GM18867 (cell line): Measurements from ENCODE around the gene AJAP1.

Source experiments
- ATAC-seq: cut with Tn5 transposase; IDR thresholded peaks from one replicate; pipeline ENCODE4 v1.9.1; 2021; ENCODE audit warnings: mild to moderate bottlenecking, moderate library complexity; ENCODE audit not compliant: unreplicated experiment

Gene AJAP1

GRCh38 chr1:4678066-4678717 is 23.8 kb downstream of the AJAP1 start:
- no peak for ATAC-seq

- ATAC-seq: no peak
Measured at GRCh38 chr1:4681026-4681425, 26.6 kb downstream of the AJAP1 start.

- ATAC-seq: no peak
Measured at GRCh38 chr1:4682607-4683220, 28.3 kb downstream of the AJAP1 start.

- ATAC-seq: no peak
Measured at GRCh38 chr1:4684136-4684535, 29.7 kb downstream of the AJAP1 start.

- ATAC-seq: no peak
Measured at GRCh38 chr1:4684864-4685522, 30.6 kb downstream of the AJAP1 start.

- ATAC-seq: no peak
Measured at GRCh38 chr1:4685523-4685865, 31.1 kb downstream of the AJAP1 start.

- ATAC-seq: no peak
Measured at GRCh38 chr1:4687943-4688342, 33.5 kb downstream of the AJAP1 start.

- no peak for ATAC-seq
Measured at GRCh38 chr1:4689271-4689935, 35.0 kb downstream of the AJAP1 start.

- ATAC-seq: no peak
Measured at GRCh38 chr1:4689941-4690635, 35.7 kb downstream of the AJAP1 start.

GRCh38 chr1:4690951-4691675 is 36.7 kb downstream of the AJAP1 start:
- ATAC-seq: no peak

GRCh38 chr1:4691766-4692405 is 37.5 kb downstream of the AJAP1 start:
- ATAC-seq: no peak

GRCh38 chr1:4692437-4692836 is 38.0 kb downstream of the AJAP1 start:
- no peak for ATAC-seq

- ATAC-seq: no peak
Measured at GRCh38 chr1:4693331-4693730, 38.9 kb downstream of the AJAP1 start.

GRCh38 chr1:4693891-4694290 is 39.5 kb downstream of the AJAP1 start:
- ATAC-seq: no peak

- ATAC-seq: no peak
Measured at GRCh38 chr1:4694492-4694891, 40.1 kb downstream of the AJAP1 start.

- ATAC-seq: no peak
Measured at GRCh38 chr1:4695241-4695640, 40.8 kb downstream of the AJAP1 start.

GRCh38 chr1:4696161-4696745 is 41.8 kb downstream of the AJAP1 start:
- no peak for ATAC-seq

- ATAC-seq: no peak
Measured at GRCh38 chr1:4696753-4697152, 42.3 kb downstream of the AJAP1 start.

- no peak for ATAC-seq
Measured at GRCh38 chr1:4697801-4698200, 43.4 kb downstream of the AJAP1 start.

GRCh38 chr1:4698911-4699310 is 44.5 kb downstream of the AJAP1 start:
- ATAC-seq: no peak
